ENCODE data around the gene CD40. TPM values are rescaled to one million over a fixed set of nuclear protein-coding genes. Genes with fewer than 3 reads are reported as not detected.

Gene CD40
- polyA plus RNA-seq, 3 donors, result 14.4 to 26.1 (median 18.8) TPM

- Histone ChIP-seq H3K4me2 (replicated peaks; ENCODE audit: extremely low read depth, low read length, poor library complexity, severe bottlenecking) (no peak overlapping the region), H3K4me3 (replicated peaks in 1 of 3; ENCODE audit: low read depth in 2 of 3, low read length in 3 of 3) (no peak overlapping the region), H2AFZ (ENCODE audit: insufficient read depth, low read depth, low read length, poor library complexity, severe bottlenecking) (no peak overlapping the region), H3K9me3 (replicated peaks in 1 of 2; ENCODE audit: control insufficient read depth in 1 of 2, insufficient read depth in 1 of 2, low read length in 2 of 2) (peaks cover 0 to 4% of the 10 kb centered on the region in 2 donors), H3K36me3 (replicated peaks in 1 of 2; ENCODE audit: control insufficient read depth in 1 of 2, insufficient read depth in 2 of 2, low read length in 2 of 2) (no peaks in the 10 kb centered on the region), H3K9ac (ENCODE audit: insufficient read depth, low read length, poor library complexity, severe bottlenecking) (no peak overlapping the region), H3K4me1 (ENCODE audit: control insufficient read depth in 1 of 2, insufficient read depth in 2 of 2, low read length in 2 of 2) (no peaks in the 10 kb centered on the region), H4K20me1 (ENCODE audit: insufficient read depth, low read length) (no peaks in the 10 kb centered on the region), H3K27me3 (ENCODE audit: control insufficient read depth in 2 of 2, insufficient read depth in 2 of 2, low read length in 2 of 2) (peaks cover 28 to 45% of the 10 kb centered on the region in 2 donors), H3K27ac (ENCODE audit: low read depth in 1 of 2, low read length in 2 of 2) (no peak overlapping the region), H3K79me2 (ENCODE audit: insufficient read depth, low read length) (no peaks in the 10 kb centered on the region)
- TF ChIP-seq, protein P1, sequence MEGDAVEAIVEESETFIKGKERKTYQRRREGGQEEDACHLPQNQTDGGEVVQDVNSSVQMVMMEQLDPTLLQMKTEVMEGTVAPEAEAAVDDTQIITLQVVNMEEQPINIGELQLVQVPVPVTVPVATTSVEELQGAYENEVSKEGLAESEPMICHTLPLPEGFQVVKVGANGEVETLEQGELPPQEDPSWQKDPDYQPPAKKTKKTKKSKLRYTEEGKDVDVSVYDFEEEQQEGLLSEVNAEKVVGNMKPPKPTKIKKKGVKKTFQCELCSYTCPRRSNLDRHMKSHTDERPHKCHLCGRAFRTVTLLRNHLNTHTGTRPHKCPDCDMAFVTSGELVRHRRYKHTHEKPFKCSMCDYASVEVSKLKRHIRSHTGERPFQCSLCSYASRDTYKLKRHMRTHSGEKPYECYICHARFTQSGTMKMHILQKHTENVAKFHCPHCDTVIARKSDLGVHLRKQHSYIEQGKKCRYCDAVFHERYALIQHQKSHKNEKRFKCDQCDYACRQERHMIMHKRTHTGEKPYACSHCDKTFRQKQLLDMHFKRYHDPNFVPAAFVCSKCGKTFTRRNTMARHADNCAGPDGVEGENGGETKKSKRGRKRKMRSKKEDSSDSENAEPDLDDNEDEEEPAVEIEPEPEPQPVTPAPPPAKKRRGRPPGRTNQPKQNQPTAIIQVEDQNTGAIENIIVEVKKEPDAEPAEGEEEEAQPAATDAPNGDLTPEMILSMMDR (IDR thresholded peaks at IDR 0.05), result no peak
- Mint-ChIP-seq H3K27me3 (ENCODE audit: low read depth in 3 of 3) (peaks cover 45 to 72% (median 64%) of the 10 kb centered on the region in 3 donors), H3K9me3 (peaks cover 0 to 16% (median 2%) of the 10 kb centered on the region in 7 donors), H3K27ac (no peak overlapping the region), H3K36me3 (no peaks in the 10 kb centered on the region), H3K4me3 (peak overlapping the region in 1 of 2 donors; percentile 79), H3K4me1 (peaks cover 7% of the 10 kb centered on the region)
- DNase-seq, result no peak
- 87% methylated on average over 2 of the region's 3 CpGs for WGBS (ENCODE audit: insufficient coverage)
- intact Hi-C loops (cut with micrococcal nuclease), result loop anchor here (10.0 kb wide), 2 partner anchors 148 to 158 kb away; partner anchors contain the start of gene SLC12A5 (in 1 of the 2)
Observed at GRCh38 chr20:46172961-46173536, 54.9 kb downstream of the CD40 start.

DNA sequence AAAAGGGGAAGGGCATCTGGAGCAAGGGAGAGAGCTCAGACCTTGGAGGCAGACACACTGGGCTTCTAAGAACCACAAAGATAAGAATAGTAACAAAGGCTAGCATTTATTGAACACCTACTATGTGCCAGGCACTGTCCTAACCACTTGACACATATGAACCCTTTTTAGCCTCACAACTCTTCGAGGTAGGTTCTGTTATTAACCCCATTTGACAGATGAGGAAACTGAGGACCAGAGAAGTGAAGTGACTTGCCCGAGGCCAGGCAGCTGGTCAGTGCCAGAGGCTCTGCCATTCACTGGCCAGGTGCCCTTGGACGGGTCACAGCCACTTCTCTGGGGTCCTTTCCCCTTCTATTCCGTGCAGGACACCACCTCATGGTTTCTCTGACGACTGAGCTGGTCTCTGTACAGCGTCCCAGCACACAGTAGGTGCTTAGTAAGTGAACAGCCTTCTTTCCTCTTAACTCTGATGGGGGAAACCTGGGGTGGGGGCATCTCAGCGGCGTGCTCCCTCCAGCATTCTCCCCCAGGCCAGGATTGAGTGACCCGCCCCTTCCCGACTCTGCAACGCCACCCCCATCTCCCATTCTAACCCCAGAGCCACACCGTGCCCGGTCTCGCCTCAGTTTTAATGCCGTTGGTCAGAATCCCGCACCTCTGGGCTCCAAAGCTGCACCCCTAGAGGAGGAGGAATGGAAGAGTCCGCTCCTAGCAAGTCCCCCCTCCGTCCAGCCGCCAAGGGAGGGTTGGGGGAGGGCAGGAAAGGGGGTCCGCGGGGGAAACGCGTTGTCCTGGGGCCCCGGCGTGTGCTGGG, 55.7 kb downstream of the CD40 start:
- no peak overlapping the region for H3K27ac ChIP-seq (ENCODE audit: low read depth in 1 of 2, low read length in 2 of 2)
- H3K4me3 ChIP-seq (replicated peaks in 1 of 3; ENCODE audit: low read depth in 2 of 3, low read length in 3 of 3), result no peak overlapping the region
- no peak overlapping the region for H2AFZ ChIP-seq (ENCODE audit: insufficient read depth, low read depth, low read length, poor library complexity, severe bottlenecking)
- 28% methylated on average over 9 of the region's 25 CpGs for WGBS (ENCODE audit: insufficient coverage)
- H3K9ac ChIP-seq (ENCODE audit: insufficient read depth, low read length, poor library complexity, severe bottlenecking), result no peak overlapping the region
- H4K20me1 ChIP-seq (ENCODE audit: insufficient read depth, low read length), result no peaks in the 10 kb centered on the region
- Mint-ChIP-seq H3K9me3 (peaks cover 0 to 16% (median 2%) of the 10 kb centered on the region in 7 donors), H3K27ac (no peak overlapping the region), H3K27me3 (ENCODE audit: low read depth in 3 of 3) (peaks cover 48 to 76% (median 68%) of the 10 kb centered on the region in 3 donors), H3K4me3 (peak overlapping the region in 1 of 2 donors; percentile 79), H3K4me1 (peaks cover 7% of the 10 kb centered on the region), H3K36me3 (no peaks in the 10 kb centered on the region)
- DNase-seq, result no peak
- H3K36me3 ChIP-seq (replicated peaks in 1 of 2; ENCODE audit: control insufficient read depth in 1 of 2, insufficient read depth in 2 of 2, low read length in 2 of 2), result no peaks in the 10 kb centered on the region
- H3K4me2 ChIP-seq (replicated peaks; ENCODE audit: extremely low read depth, low read length, poor library complexity, severe bottlenecking), result peak overlapping the region; percentile 24
- H3K9me3 ChIP-seq (replicated peaks in 1 of 2; ENCODE audit: control insufficient read depth in 1 of 2, insufficient read depth in 1 of 2, low read length in 2 of 2), result peaks cover 0 to 4% of the 10 kb centered on the region in 2 donors
- H3K79me2 ChIP-seq (ENCODE audit: insufficient read depth, low read length), result no peaks in the 10 kb centered on the region
- no peaks in the 10 kb centered on the region for H3K4me1 ChIP-seq (ENCODE audit: control insufficient read depth in 1 of 2, insufficient read depth in 2 of 2, low read length in 2 of 2)
- peaks cover 28 to 45% of the 10 kb centered on the region in 2 donors for H3K27me3 ChIP-seq (ENCODE audit: control insufficient read depth in 2 of 2, insufficient read depth in 2 of 2, low read length in 2 of 2)
- intact Hi-C loops (cut with micrococcal nuclease), result loop anchor here (10.0 kb wide), 2 partner anchors 149 to 159 kb away; partner anchors contain the start of gene SLC12A5 (in 1 of the 2)
- TF ChIP-seq, protein P1 (IDR thresholded peaks at IDR 0.05), result no peak

All from CD14-positive monocyte (primary cell).